ENCODE measurements around the gene CWH43.

Gene CWH43

GRCh38 chr4:48986654-48987164, 634 bp downstream of the CWH43 start:
- no peaks in the 10 kb centered on the region for H3K4me1 ChIP-seq (ENCODE audit: insufficient read depth, low read length)
- H2AFZ ChIP-seq (ENCODE audit: low read depth, low read length): no peak overlapping the region
- H3K4me3 ChIP-seq (ENCODE audit: low read length): no peak overlapping the region
- H3K9me3 ChIP-seq (ENCODE audit: low read length): no peaks in the 10 kb centered on the region
- H3K36me3 ChIP-seq (ENCODE audit: insufficient read depth, low read length): no peaks in the 10 kb centered on the region
- peaks cover 48% of the 10 kb centered on the region for H3K27me3 ChIP-seq (ENCODE audit: insufficient read depth, low read length)

DNA sequence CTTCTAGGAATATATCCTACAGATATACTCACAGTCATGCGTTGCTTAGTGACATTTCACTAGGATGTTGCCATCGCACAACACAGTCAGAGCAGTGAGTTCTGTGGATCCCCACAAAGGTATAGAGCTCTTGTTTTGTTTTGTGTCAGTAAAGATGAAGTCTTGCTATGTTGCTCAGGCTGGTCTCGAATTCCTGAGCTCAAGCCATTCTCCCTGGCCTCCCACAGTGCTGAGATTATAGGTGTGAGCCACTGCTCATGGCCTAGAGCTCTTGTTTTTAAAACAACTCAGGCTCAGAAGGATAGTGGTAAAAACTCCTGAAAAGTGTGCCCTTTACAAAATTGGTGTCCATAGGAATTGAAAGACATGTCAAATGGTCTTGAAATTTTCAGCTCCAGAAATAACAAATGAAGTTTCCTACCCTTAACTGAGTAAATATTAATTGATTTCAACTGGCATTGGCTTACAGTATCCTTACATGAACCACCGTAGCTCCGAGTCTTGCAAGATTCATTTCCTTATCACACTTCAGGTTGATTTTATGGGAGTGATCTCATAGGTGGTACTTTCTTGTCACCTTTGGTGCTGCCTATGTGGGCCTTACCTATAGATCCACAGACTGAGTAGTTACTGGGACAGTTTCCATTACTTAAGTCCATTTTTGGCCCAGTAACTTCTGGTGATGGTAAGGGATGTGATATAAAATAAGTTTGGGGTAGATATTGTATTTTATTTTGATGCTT, 3.6 kb downstream of the CWH43 start:
- Histone ChIP-seq H3K4me1 (ENCODE audit: insufficient read depth, low read length) (no peaks in the 10 kb centered on the region), H3K36me3 (ENCODE audit: insufficient read depth, low read length) (no peaks in the 10 kb centered on the region), H2AFZ (ENCODE audit: low read depth, low read length) (no peak overlapping the region), H3K4me3 (ENCODE audit: low read length) (no peak overlapping the region), H3K9me3 (ENCODE audit: low read length) (no peaks in the 10 kb centered on the region), H3K27me3 (ENCODE audit: insufficient read depth, low read length) (peaks cover 49% of the 10 kb centered on the region)

DNA sequence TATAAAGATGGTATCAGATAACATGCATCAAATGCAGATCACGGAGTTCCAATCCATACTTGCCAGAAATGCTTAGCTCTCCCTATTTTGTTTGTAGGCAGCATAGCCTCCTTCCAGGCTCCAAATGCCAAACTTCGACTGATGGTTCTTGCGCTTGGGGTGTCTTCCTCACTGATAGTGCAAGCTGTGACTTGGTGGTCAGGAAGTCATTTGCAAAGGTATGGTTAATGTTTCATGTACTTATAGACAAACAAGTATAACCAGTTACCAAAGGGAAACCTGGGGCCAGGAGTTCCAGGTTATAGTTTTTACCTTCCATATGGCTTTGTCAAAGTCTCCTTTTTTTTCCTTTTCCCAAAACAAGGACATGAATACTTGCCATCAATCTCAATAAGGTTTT, 5.3 kb downstream of the CWH43 start:
- Histone ChIP-seq H3K4me3 (ENCODE audit: low read length) (no peak overlapping the region), H3K36me3 (ENCODE audit: insufficient read depth, low read length) (no peaks in the 10 kb centered on the region), H3K9me3 (ENCODE audit: low read length) (no peaks in the 10 kb centered on the region), H3K27me3 (ENCODE audit: insufficient read depth, low read length) (peaks cover 38% of the 10 kb centered on the region), H3K4me1 (ENCODE audit: insufficient read depth, low read length) (no peaks in the 10 kb centered on the region), H2AFZ (ENCODE audit: low read depth, low read length) (no peak overlapping the region)

GRCh38 chr4:48997962-48998361, 11.9 kb downstream of the CWH43 start:
- peaks cover 8% of the 10 kb centered on the region for H3K27me3 ChIP-seq (ENCODE audit: insufficient read depth, low read length)
- H2AFZ ChIP-seq (ENCODE audit: low read depth, low read length): no peak overlapping the region
- H3K4me3 ChIP-seq (ENCODE audit: low read length): no peak overlapping the region
- no peaks in the 10 kb centered on the region for H3K36me3 ChIP-seq (ENCODE audit: insufficient read depth, low read length)
- no peaks in the 10 kb centered on the region for H3K4me1 ChIP-seq (ENCODE audit: insufficient read depth, low read length)
- no peaks in the 10 kb centered on the region for H3K9me3 ChIP-seq (ENCODE audit: low read length)

DNA sequence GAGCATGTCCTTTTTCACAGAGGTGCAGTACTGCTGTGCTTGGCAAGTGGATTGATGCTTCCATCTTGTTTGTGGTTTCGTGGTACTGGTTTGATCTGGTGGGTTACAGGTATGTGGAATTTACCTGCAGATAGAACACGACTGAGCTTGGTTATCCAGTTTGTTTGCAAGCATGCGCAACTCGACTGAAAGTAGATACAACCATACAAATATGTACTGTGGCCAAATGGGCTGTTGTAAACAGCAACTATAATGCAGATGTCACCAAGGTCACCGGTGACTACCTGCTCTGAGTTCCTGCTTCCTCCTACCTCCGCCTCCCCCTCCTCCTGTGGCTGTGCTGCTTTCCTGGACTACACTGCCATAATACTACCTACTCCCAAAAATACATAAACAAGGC, 12.4 kb downstream of the CWH43 start:
- no peaks in the 10 kb centered on the region for H3K9me3 ChIP-seq (ENCODE audit: low read length)
- H3K27me3 ChIP-seq (ENCODE audit: insufficient read depth, low read length): peaks cover 8% of the 10 kb centered on the region
- no peak overlapping the region for H2AFZ ChIP-seq (ENCODE audit: low read depth, low read length)
- no peak overlapping the region for H3K4me3 ChIP-seq (ENCODE audit: low read length)
- H3K36me3 ChIP-seq (ENCODE audit: insufficient read depth, low read length): no peaks in the 10 kb centered on the region
- H3K4me1 ChIP-seq (ENCODE audit: insufficient read depth, low read length): no peaks in the 10 kb centered on the region

- no peaks in the 10 kb centered on the region for H3K9me3 ChIP-seq (ENCODE audit: low read length)
- H3K4me1 ChIP-seq (ENCODE audit: insufficient read depth, low read length): no peaks in the 10 kb centered on the region
- no peak overlapping the region for H3K4me3 ChIP-seq (ENCODE audit: low read length)
- peaks cover 2% of the 10 kb centered on the region for H3K27me3 ChIP-seq (ENCODE audit: insufficient read depth, low read length)
- no peaks in the 10 kb centered on the region for H3K36me3 ChIP-seq (ENCODE audit: insufficient read depth, low read length)
- no peak overlapping the region for H2AFZ ChIP-seq (ENCODE audit: low read depth, low read length)
Observed at GRCh38 chr4:49000806-49001205, 14.7 kb downstream of the CWH43 start.

- Histone ChIP-seq H2AFZ (ENCODE audit: low read depth, low read length) (no peak overlapping the region), H3K4me3 (ENCODE audit: low read length) (no peak overlapping the region), H3K27me3 (ENCODE audit: insufficient read depth, low read length) (peaks cover 2% of the 10 kb centered on the region), H3K4me1 (ENCODE audit: insufficient read depth, low read length) (no peaks in the 10 kb centered on the region), H3K36me3 (ENCODE audit: insufficient read depth, low read length) (no peaks in the 10 kb centered on the region), H3K9me3 (ENCODE audit: low read length) (no peaks in the 10 kb centered on the region)
Observed at GRCh38 chr4:49002931-49003330, 16.9 kb downstream of the CWH43 start.

DNA sequence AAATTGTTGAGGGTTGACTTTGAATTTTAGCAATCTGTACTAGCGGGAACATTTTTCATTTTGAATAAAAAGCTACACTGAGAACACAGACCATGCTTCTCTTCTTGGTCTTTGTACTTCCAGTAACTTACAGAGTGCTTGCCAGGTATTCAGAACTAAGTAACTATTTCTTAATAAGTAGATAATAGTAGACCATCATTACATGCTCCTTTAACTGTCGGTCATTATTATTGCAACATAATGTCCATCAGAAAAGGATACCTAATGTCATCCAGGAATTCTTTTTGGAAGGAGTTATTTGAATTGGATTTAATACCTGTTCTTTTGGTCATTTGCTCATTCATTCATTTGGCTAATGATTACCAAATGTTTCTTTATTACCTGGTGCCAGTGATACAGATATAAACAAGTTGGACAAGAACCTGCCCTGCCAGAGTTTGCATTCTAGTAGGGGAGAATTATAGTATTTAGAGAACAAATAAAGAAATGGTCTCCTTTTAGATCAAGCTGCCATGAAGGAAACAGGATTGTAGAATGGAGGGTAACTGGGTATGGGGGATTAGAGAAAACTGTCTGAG, 32.7 kb downstream of the CWH43 start:
- H3K9me3 ChIP-seq (ENCODE audit: low read length): no peaks in the 10 kb centered on the region
- H3K4me3 ChIP-seq (ENCODE audit: low read length): no peak overlapping the region
- no peaks in the 10 kb centered on the region for H3K4me1 ChIP-seq (ENCODE audit: insufficient read depth, low read length)
- H3K36me3 ChIP-seq (ENCODE audit: insufficient read depth, low read length): no peaks in the 10 kb centered on the region
- H3K27me3 ChIP-seq (ENCODE audit: insufficient read depth, low read length): no peaks in the 10 kb centered on the region
- H2AFZ ChIP-seq (ENCODE audit: low read depth, low read length): no peak overlapping the region

DNA sequence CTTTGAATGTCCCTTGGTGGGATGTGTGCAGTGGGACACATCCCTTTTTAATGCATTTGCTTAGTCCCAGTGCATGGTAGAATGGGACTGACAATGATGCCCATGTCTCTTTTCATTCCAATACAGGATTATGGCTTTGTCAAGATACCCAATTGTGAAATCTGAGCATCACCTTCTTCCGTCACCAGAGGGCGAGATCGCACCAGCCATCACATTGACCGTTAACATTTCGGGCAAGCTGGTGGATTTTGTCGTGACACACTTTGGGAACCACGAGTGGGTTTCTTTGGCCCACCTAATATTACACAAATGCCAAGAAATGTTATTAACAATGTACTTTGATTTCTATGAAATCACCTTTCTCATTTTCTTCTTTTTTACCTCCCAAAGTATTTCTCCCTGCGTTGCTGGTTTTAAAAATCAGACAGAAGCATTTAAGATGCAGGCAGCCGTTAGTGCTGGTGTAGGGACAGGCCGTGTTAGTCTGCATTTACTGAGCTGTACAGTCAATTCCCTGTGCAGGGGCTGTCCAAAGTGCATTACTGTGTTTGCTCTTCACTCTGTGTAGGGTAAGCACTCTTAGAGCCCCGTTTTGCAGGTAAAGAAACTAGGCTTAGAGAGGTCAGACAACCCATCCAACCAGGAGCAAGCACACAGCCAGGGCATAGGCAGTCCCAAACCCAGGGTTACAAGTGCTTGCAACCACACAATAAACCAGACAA, 46.5 kb downstream of the CWH43 start:
- no peak overlapping the region for H2AFZ ChIP-seq (ENCODE audit: low read depth, low read length)

DNA sequence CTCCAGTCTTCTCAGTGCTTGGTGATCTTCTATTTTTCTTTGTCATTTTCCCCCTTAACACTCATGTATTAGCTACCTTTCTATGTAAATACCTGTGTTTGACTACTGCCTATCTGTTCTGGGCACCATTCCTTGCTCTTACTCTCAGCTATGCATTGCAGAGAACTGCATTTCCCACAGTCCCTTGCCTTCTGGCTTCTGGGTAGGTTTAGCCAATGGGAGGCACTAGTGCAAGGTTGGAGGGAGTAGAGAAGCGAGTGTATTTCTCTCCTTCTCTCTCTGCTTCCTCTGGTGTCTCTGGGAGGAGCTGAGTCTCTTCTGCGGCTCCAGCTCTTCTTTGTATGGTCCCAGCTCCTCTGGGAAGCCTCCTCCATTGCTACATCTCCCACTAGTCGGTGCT, 50.5 kb downstream of the CWH43 start:
- Histone ChIP-seq H3K36me3 (ENCODE audit: insufficient read depth, low read length) (no peaks in the 10 kb centered on the region), H3K9me3 (ENCODE audit: low read length) (no peaks in the 10 kb centered on the region), H3K4me1 (ENCODE audit: insufficient read depth, low read length) (no peaks in the 10 kb centered on the region), H3K4me3 (ENCODE audit: low read length) (no peak overlapping the region), H2AFZ (ENCODE audit: low read depth, low read length) (no peak overlapping the region), H3K27me3 (ENCODE audit: insufficient read depth, low read length) (peaks cover 2% of the 10 kb centered on the region)

More for the DNA sequence above, 46.5 kb downstream of the CWH43 start:
- Histone ChIP-seq H3K9me3 (ENCODE audit: low read length) (no peaks in the 10 kb centered on the region), H3K36me3 (ENCODE audit: insufficient read depth, low read length) (no peaks in the 10 kb centered on the region), H3K4me1 (ENCODE audit: insufficient read depth, low read length) (no peaks in the 10 kb centered on the region), H3K4me3 (ENCODE audit: low read length) (no peak overlapping the region), H3K27me3 (ENCODE audit: insufficient read depth, low read length) (peaks cover under 1% of the 10 kb centered on the region)

DNA sequence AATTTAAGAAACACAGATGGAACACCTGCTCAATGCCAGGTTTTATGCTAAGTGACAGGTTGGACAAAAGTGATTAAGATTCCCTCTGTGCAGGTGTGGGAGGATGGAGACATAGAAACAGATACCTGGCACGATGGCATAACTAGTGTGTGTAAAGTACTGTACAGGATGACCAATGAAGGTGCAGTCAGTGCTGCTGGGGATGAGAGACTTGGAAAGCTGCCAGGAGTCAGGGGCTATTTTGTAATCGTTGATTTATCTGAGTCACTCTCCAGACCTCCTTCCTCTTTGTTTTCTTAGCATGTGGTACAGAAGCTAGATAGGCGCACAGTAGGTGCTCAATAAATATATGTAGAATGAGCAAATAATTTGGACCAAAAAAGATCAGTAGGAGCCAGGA, 58.2 kb downstream of the CWH43 start:
- no peaks in the 10 kb centered on the region for H3K4me1 ChIP-seq (ENCODE audit: insufficient read depth, low read length)
- H2AFZ ChIP-seq (ENCODE audit: low read depth, low read length): no peak overlapping the region
- H3K27me3 ChIP-seq (ENCODE audit: insufficient read depth, low read length): no peaks in the 10 kb centered on the region
- H3K36me3 ChIP-seq (ENCODE audit: insufficient read depth, low read length): no peaks in the 10 kb centered on the region
- no peaks in the 10 kb centered on the region for H3K9me3 ChIP-seq (ENCODE audit: low read length)
- H3K4me3 ChIP-seq (ENCODE audit: low read length): no peak overlapping the region

GRCh38 chr4:49058306-49058705, 72.2 kb downstream of the CWH43 start:
- H3K4me3 ChIP-seq (ENCODE audit: low read length): no peak overlapping the region
- no peak overlapping the region for H2AFZ ChIP-seq (ENCODE audit: low read depth, low read length)
- H3K36me3 ChIP-seq (ENCODE audit: insufficient read depth, low read length): no peaks in the 10 kb centered on the region
- no peaks in the 10 kb centered on the region for H3K4me1 ChIP-seq (ENCODE audit: insufficient read depth, low read length)
- H3K9me3 ChIP-seq (ENCODE audit: low read length): no peaks in the 10 kb centered on the region
- no peaks in the 10 kb centered on the region for H3K27me3 ChIP-seq (ENCODE audit: insufficient read depth, low read length)

DNA sequence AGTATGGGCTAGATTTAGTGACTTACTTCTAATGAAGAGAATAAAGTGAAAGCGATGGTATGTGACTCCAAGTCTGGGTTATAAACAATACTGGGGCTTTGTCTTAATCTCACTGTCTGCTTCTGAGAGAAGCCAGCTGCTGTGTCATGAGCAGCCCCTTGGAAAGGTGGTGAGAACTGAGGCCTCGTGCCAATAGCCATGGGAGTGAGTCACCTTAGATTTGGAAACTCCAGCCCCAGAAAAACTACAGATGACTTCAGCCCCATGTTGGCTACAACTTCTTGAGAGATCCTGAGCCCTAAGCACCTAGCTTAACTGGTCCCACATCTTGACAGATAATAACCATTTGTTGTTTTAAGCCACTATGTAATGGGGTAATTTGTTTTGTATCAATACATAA, 77.6 kb downstream of the CWH43 start:
- H3K4me1 ChIP-seq (ENCODE audit: insufficient read depth, low read length): no peaks in the 10 kb centered on the region
- H3K36me3 ChIP-seq (ENCODE audit: insufficient read depth, low read length): no peaks in the 10 kb centered on the region
- H3K27me3 ChIP-seq (ENCODE audit: insufficient read depth, low read length): no peaks in the 10 kb centered on the region
- no peak overlapping the region for H3K4me3 ChIP-seq (ENCODE audit: low read length)
- no peaks in the 10 kb centered on the region for H3K9me3 ChIP-seq (ENCODE audit: low read length)
- no peak overlapping the region for H2AFZ ChIP-seq (ENCODE audit: low read depth, low read length)
